Mesodermal cell (in vitro differentiated cells): ENCODE data around the gene TRIM54.
"Not testable (repeated sequence)": the region's sequence is repeated elsewhere in the genome, so short reads cannot be mapped to it uniquely, and the experiment has no call there.

ENCODE experiments used
- H3K27ac ChIP-seq: 2 replicates; pipeline ENCODE4 v1.7.0; 2013; ENCODE audit warnings: mild to moderate bottlenecking, low read depth, low read length, moderate library complexity; ENCODE audit not compliant: severe bottlenecking
- H3K36me3 ChIP-seq: 2 replicates; pipeline ENCODE4 v1.7.1; 2013; ENCODE audit warnings: mild to moderate bottlenecking, low read length, moderate library complexity; ENCODE audit not compliant: control insufficient read depth, insufficient read depth
- H3K4me1 ChIP-seq: one replicate; pipeline ENCODE4 v1.7.1; 2013; ENCODE audit warnings: mild to moderate bottlenecking, low read length; ENCODE audit not compliant: insufficient read depth, control insufficient read depth, poor library complexity, severe bottlenecking
- H3K4me3 ChIP-seq: 2 replicates; pipeline ENCODE4 v1.7.0; 2013; ENCODE audit warnings: low read length, control low read depth, mild to moderate bottlenecking; ENCODE audit not compliant: insufficient read depth, poor library complexity, severe bottlenecking; ENCODE audit errors: extremely low read depth
- H3K9me3 ChIP-seq: 2 replicates; pipeline ENCODE4 v1.7.1; 2013; ENCODE audit warnings: mild to moderate bottlenecking, low read length, moderate library complexity; ENCODE audit not compliant: control insufficient read depth
- WGBS, 2 experiments: methylation state at CpG; one replicate each; pipeline ENCODE4 v1.1.5; 2013; ENCODE audit warnings: missing lambda C conversion rate in 2 of 2; ENCODE audit not compliant: insufficient coverage in 2 of 2; 5-methylcytosine and 5-hydroxymethylcytosine counted together

Gene TRIM54

GRCh38 chr2:27258051-27258450 lies 24.2 kb upstream of the TRIM54 start:
- H3K4me3 ChIP-seq, result no peak overlapping the region
- no peaks in the 10 kb centered on the region for H3K36me3 ChIP-seq
- H3K27ac ChIP-seq, result no peak overlapping the region
- no peaks in the 10 kb centered on the region for H3K9me3 ChIP-seq
- peaks cover 2% of the 10 kb centered on the region for H3K4me1 ChIP-seq
- WGBS, 2 experiments, result 83 to 92% methylated on average over 8 of the region's 8 CpGs

DNA sequence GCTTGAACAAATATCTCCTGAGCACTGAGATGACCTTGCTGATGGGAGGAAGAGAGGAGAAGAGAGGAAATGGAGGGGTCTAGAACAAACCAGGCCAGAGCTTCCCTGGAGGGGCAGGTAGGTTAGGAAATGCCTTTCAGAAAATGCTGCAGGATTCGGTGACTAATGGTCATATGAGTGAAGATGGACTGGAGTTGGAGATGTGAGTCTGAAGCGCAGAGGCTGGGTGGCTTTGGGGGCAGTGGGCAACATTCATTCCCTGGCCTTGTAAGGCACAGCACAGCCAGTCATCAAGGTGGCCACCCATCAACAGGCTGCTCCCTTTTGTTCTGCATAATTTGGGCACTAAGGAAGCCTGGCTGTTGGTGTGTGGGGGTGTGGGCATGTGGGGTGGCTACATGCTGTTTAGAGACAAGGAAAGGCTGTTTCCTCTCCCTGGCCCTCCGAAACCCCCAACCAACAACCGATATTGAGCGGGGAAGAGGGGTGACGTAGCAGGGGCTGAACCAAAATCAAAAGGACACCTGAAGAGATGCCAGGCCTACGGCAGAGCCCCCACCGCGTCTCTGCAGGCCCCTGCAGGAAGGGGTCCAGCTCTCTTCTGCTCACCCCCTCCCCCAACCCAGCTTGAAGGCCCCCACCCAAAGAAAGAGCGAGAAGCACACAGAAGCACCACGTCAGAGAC lies 20.8 kb upstream of the TRIM54 start:
- H3K4me1 ChIP-seq, result peaks cover 8% of the 10 kb centered on the region
- no peak overlapping the region for H3K4me3 ChIP-seq
- no peak overlapping the region for H3K27ac ChIP-seq
- no peaks in the 10 kb centered on the region for H3K9me3 ChIP-seq
- 36 to 76% methylated on average over 5 to 9 of the region's 11 CpGs for WGBS, 2 experiments
- H3K36me3 ChIP-seq, result no peaks in the 10 kb centered on the region

DNA sequence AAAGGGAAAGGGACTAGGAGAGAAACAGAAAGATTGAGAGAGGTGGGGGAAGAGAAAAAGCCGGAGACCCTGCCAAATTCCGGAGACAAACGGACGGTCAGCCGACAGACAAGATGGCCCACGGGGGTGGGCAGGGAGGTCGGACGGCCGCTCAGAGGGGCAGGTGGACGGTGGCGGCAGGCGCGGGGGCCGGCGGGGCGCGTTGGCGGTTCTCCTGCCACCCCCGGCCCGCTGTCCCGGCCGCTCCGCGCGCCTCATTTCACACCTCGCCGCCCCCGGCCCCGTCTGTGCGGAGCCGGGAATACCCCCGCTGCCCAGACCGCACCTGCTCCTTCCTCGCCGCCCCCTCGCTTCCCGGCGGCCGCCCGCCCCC lies 20.3 kb upstream of the TRIM54 start:
- Histone ChIP-seq H3K4me1 (peaks cover 8% of the 10 kb centered on the region), H3K4me3 (no peak overlapping the region), H3K9me3 (no peaks in the 10 kb centered on the region), H3K27ac (no peak overlapping the region), H3K36me3 (no peaks in the 10 kb centered on the region)
- 3% methylated on average over 23 to 35 of the region's 40 CpGs for WGBS, 2 experiments

DNA sequence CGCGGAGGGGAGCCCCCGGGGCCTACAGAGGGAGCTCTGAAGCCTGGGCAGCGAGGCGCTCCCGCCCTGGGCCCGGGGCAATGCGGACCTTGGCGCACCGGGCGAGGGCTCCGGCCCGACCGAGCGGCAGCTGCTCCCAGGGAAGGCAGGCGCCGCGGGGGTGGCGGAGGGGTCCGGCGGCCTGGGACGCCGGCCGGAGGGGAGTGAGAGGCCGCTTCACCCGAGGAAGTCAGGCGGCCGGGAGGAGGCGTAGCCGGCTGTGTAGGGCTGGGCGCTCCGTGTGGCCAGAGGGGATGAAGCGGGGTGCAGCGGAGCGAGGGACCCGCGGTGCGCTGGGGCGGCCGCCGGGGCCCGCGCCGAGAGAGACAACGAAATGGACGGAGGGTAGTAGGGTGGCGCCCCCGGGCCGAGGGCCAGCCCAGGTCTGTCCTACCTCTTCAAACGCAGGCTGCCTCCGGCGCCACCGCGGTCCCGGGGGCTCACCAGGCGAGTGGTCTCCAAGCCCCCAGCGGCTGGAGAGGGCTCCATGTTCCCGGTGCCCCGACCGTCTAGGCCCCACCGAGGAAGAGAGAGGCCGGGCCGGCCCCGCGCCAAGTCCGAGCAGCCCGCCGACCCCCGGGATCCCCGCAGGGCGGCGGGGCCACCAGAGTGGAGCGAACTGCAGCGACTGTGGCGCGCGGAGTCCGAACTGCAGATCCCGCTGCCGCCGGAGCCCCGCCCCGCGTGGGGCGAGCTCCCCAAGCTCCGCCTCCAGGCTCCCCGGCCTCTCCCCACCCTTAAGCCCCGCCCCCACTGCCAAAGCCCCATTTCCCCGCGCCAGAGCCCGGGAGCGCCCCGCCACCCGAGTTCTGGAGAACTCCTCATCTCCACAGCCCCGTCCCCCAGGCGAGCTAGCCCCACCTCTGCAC lies 19.6 kb upstream of the TRIM54 start, which contains the start of gene SLC30A3:
SLC30A3 (minus strand) TSS at position 669 of the 908 bp plus-strand sequence; CDS start at position 528, 141 bp downstream.
- Histone ChIP-seq H3K27ac (no peak within 1 kb of the TSS), H3K9me3 (no peaks in the 10 kb centered on the region), H3K4me1 (peaks cover 8% of the 10 kb centered on the region), H3K4me3 (peak within 1 kb of the TSS; percentile 31), H3K36me3 (no peaks in the 10 kb centered on the region)
- WGBS, 2 experiments, result 1% methylated on average over 51 to 81 of the region's 96 CpGs

DNA sequence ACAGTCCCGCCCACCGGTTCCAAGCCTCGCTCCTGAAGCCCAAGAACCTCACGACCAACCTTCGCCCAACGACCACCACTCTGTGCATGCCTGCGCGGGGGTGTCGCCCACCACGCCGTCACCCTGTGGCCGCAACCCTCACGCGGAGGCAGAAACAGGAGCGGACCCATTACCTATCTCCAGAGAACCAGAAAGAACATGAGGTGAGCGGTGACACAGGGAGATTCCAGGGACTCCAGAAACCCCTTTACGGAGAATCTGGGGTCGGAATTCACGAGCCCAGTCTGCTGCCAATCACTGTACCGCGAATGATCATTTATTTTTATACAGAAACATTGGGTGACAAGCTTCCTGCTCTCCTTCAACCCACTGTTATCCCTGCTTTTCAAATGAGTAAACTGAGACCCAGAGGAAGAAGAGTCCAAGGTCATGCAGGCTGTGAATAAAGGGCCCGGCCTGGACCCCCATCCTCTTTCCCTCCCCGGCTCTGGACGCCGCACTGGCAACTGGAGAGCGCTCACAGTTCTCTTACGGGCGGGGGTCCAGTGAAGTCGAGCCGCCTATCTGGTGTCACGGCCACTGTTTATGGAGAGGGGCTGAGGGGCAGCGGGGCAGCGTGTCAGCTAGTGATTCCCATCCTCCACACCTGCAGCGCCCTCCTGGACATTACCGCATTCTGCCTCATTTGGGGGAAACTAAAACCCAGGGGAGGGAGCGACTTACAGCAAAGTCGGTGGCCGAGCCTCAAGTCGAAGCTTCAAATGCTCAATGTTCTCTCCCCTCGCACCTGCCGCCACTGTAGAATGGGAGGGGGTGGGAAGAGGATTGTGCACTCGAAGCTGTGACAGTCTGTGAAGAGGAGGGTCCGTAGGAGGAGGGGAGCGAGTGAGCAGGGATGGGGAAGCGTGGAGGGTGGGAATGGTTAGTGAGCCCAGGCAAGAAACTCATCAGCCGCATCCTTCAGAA lies 18.7 kb upstream of the TRIM54 start:
- H3K4me3 ChIP-seq, result peak overlapping the region; percentile 31
- no peaks in the 10 kb centered on the region for H3K9me3 ChIP-seq
- no peaks in the 10 kb centered on the region for H3K36me3 ChIP-seq
- H3K4me1 ChIP-seq, result peaks cover 8% of the 10 kb centered on the region
- WGBS, 2 experiments, result 2 to 3% methylated on average over 30 to 31 of the region's 46 CpGs
- no peak overlapping the region for H3K27ac ChIP-seq

DNA sequence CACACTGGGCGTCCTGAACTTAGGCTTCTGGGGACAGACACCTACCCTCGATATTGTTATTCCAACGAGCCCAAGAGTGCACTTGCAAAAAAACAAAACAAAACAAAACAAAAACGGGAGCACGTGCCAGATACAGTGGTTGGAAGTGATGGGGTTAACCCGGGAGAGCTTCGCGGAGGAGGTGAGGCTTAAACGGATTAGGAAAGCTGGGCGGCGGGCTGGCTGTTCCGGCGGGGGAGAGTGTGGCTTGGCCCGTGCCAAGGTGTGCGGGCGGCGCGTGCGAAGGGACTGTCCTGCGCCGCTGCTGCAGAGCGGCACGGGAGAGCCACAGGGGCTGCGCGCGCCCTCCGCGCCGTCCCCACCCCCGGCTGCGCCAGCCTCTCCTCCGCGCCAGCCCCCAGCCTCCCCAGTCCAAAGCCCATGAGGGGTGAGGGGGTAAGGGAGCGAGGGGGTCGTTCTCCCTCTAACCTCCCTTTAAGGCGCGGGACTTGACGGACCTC lies 17.9 kb upstream of the TRIM54 start:
- 1% methylated on average over 12 to 18 of the region's 38 CpGs for WGBS, 2 experiments
- Histone ChIP-seq H3K27ac (no peak overlapping the region), H3K9me3 (no peaks in the 10 kb centered on the region), H3K4me3 (peak overlapping the region; percentile 32), H3K4me1 (peaks cover 8% of the 10 kb centered on the region), H3K36me3 (no peaks in the 10 kb centered on the region)

- Histone ChIP-seq H3K4me1 (peaks cover 8% of the 10 kb centered on the region), H3K9me3 (no peaks in the 10 kb centered on the region), H3K36me3 (no peaks in the 10 kb centered on the region), H3K27ac (no peak overlapping the region), H3K4me3 (peak overlapping the region; percentile 32)
- 5% methylated on average over 42 to 52 of the region's 56 CpGs for WGBS, 2 experiments
These were observed 17.3 kb upstream of the TRIM54 start for GRCh38 chr2:27264753-27265535.

DNA sequence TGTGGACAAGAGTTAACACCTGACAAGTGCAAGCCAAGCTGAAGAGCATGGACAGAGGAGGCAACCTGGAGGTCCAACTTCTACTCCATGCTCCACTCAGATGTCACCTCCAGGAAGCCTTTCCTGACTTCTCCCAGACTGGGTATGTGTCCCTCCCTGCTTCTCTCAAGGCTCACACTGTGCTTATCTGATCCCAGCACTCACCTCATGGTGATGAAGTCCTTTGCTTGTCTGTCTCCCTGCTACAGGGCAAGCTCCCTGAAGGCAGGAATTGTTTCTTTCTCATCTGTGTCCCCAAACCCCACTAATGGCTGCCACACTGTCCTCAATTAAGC lies 16.7 kb upstream of the TRIM54 start:
- no peaks in the 10 kb centered on the region for H3K36me3 ChIP-seq
- H3K27ac ChIP-seq, result no peak overlapping the region
- peaks cover 8% of the 10 kb centered on the region for H3K4me1 ChIP-seq
- no peaks in the 10 kb centered on the region for H3K9me3 ChIP-seq
- no peak overlapping the region for H3K4me3 ChIP-seq

GRCh38 chr2:27268296-27268695 lies 13.9 kb upstream of the TRIM54 start:
- H3K9me3 ChIP-seq, H3K36me3 ChIP-seq, H3K27ac ChIP-seq, H3K4me1 ChIP-seq, H3K4me3 ChIP-seq: not testable (repeated sequence)
- 90 to 94% methylated on average over 7 to 8 of the region's 13 CpGs for WGBS, 2 experiments

GRCh38 chr2:27270131-27270530 lies 12.1 kb upstream of the TRIM54 start:
- no peaks in the 10 kb centered on the region for H3K4me1 ChIP-seq
- no peaks in the 10 kb centered on the region for H3K9me3 ChIP-seq
- no peak overlapping the region for H3K4me3 ChIP-seq
- H3K36me3 ChIP-seq, result no peaks in the 10 kb centered on the region
- H3K27ac ChIP-seq, result no peak overlapping the region
- WGBS, 2 experiments, result 90 to 92% methylated on average over 2 of the region's 3 CpGs
